Measurements from ENCODE around the gene KRT5.

DNA sequence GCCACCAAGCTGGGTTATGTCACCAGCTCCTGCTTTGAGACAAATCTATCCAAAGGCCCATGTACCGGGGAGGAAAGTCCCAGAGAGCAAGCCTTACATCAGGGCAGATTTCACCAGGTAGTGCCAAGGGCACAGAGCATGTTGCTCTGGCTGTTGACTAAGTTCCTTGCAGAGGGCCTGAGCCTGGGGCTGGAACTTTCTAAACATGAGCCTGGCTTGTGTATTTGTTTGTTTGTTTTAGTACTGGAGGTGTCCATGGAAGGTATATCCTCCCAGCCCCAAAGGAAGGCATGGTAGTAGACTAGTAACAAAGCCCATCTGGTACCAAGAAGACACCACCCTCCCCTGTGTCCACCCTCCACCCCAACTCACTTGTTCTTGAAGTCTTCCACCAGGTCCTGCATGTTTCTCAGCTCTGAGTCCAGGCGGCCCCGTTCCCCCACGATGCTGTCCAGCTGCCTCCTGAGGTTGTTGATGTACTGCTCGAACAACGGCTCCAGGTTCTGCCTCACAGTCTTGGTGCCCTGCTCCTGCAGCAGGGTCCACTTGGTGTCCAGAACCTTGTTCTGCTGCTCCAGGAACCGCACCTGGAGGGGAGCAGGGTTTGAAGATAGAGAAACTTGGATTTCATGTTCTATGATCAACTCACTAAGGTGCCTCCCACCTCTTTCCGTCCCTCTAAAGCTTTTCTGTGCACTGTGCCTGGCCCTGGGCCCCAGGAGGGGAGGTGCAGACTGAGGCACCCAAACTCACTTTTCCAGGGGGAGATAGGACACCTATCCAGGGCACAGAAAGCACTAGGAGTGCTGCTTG, 1.4 kb downstream of the KRT5 start:
- TF ChIP-seq, protein P1, sequence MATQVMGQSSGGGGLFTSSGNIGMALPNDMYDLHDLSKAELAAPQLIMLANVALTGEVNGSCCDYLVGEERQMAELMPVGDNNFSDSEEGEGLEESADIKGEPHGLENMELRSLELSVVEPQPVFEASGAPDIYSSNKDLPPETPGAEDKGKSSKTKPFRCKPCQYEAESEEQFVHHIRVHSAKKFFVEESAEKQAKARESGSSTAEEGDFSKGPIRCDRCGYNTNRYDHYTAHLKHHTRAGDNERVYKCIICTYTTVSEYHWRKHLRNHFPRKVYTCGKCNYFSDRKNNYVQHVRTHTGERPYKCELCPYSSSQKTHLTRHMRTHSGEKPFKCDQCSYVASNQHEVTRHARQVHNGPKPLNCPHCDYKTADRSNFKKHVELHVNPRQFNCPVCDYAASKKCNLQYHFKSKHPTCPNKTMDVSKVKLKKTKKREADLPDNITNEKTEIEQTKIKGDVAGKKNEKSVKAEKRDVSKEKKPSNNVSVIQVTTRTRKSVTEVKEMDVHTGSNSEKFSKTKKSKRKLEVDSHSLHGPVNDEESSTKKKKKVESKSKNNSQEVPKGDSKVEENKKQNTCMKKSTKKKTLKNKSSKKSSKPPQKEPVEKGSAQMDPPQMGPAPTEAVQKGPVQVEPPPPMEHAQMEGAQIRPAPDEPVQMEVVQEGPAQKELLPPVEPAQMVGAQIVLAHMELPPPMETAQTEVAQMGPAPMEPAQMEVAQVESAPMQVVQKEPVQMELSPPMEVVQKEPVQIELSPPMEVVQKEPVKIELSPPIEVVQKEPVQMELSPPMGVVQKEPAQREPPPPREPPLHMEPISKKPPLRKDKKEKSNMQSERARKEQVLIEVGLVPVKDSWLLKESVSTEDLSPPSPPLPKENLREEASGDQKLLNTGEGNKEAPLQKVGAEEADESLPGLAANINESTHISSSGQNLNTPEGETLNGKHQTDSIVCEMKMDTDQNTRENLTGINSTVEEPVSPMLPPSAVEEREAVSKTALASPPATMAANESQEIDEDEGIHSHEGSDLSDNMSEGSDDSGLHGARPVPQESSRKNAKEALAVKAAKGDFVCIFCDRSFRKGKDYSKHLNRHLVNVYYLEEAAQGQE (IDR thresholded peaks at IDR 0.05; ENCODE audit: unreplicated experiment): no peak
- TF ChIP-seq JUNB (IDR thresholded peaks at IDR 0.05; ENCODE audit: unreplicated experiment): no peak
- TF ChIP-seq, protein P2, sequence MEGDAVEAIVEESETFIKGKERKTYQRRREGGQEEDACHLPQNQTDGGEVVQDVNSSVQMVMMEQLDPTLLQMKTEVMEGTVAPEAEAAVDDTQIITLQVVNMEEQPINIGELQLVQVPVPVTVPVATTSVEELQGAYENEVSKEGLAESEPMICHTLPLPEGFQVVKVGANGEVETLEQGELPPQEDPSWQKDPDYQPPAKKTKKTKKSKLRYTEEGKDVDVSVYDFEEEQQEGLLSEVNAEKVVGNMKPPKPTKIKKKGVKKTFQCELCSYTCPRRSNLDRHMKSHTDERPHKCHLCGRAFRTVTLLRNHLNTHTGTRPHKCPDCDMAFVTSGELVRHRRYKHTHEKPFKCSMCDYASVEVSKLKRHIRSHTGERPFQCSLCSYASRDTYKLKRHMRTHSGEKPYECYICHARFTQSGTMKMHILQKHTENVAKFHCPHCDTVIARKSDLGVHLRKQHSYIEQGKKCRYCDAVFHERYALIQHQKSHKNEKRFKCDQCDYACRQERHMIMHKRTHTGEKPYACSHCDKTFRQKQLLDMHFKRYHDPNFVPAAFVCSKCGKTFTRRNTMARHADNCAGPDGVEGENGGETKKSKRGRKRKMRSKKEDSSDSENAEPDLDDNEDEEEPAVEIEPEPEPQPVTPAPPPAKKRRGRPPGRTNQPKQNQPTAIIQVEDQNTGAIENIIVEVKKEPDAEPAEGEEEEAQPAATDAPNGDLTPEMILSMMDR (conservative IDR thresholded peaks at IDR 0.05; ENCODE audit: low read depth in 2 of 2): no peak
- no peak for TF ChIP-seq CREB1 (CRISPR knock-in tag; IDR thresholded peaks at IDR 0.05; ENCODE audit: low read depth)
- TF ChIP-seq EZH2phosphoT487 (IDR thresholded peaks at IDR 0.05; ENCODE audit: unreplicated experiment): no peak
- no peak for TF ChIP-seq EZH2 (IDR thresholded peaks at IDR 0.05; ENCODE audit: low read depth, unreplicated experiment)
- no peak for TF ChIP-seq ETS1 (IDR thresholded peaks at IDR 0.05)
